Measurements from ENCODE around the gene YBX1.

The YBX1 gene

DNA sequence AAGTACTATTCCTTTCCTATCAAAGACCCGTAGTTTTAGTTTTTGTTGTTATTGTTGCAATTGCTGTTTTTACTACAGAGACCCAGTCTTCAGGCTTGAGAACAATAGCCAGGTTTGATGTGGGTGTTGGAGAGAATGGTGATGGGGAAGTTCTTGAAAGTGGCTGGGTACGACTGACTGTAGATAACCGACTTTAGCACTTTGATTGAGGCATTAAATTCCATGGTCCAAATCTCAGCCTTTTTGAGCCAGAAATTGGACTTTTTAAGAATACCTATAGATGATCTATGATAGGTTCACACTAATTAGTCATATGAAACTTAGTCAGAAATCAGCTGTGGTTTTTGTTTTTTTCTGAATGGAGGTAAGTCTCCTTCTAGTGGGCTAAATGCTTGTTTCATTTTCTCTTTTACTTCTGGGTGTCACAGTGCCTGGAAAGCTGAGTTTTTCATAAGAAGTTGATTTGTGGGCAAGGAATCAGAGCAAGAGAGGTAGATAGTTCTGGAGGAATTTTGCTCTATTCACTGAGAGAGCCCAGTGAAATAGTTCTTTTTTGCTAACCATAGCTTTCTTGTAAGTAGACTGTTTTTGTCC is 21.2 kb upstream of the YBX1 start:
- DNase-seq (ENCODE audit: low spot score), result peak; percentile 45
- TF ChIP-seq, protein P1, sequence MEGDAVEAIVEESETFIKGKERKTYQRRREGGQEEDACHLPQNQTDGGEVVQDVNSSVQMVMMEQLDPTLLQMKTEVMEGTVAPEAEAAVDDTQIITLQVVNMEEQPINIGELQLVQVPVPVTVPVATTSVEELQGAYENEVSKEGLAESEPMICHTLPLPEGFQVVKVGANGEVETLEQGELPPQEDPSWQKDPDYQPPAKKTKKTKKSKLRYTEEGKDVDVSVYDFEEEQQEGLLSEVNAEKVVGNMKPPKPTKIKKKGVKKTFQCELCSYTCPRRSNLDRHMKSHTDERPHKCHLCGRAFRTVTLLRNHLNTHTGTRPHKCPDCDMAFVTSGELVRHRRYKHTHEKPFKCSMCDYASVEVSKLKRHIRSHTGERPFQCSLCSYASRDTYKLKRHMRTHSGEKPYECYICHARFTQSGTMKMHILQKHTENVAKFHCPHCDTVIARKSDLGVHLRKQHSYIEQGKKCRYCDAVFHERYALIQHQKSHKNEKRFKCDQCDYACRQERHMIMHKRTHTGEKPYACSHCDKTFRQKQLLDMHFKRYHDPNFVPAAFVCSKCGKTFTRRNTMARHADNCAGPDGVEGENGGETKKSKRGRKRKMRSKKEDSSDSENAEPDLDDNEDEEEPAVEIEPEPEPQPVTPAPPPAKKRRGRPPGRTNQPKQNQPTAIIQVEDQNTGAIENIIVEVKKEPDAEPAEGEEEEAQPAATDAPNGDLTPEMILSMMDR (IDR thresholded peaks at IDR 0.05; ENCODE audit: extremely low read depth, missing control alignments), result no peak

DNA sequence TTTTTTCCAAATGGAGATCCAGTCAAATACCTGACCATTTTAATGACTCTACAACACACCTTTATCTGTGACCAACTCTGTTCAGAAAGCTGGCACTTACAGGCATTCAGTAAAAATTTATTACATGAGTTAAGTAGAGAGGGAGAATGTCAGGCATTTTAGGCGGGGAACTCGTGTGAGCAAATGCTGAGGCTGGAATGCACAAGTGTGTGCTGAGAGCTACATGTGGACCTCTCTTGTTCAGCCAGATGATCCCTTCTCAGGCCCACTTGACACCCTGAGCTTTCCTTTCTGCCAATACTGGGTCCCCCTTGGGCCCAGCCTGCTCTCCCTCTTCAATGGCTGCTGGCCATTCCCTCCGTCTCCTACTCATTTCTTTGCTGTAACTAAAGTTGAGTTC is 12.3 kb upstream of the YBX1 start:
- TF ChIP-seq, protein P1 (IDR thresholded peaks at IDR 0.05; ENCODE audit: extremely low read depth, missing control alignments), result no peak
- no peak for DNase-seq (ENCODE audit: low spot score)

DNA sequence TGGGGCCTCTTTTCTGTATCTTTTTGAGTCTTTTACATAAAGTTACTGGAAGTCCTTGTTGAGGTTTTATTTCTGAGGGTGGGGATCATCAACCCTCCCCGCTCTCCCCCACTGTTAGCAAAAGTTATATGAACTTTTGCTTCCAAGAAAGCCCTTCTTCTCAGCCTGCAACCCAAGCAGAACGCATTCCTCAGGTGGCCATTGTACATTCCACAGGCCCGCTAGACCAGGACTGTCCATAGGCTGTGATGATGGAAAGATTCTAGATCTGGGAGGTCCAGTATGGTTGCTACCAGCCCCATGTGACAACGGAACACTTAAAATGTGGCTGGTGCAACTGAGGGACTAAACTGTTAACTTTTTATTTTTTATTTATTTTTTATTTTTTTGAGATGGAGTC is 11.8 kb upstream of the YBX1 start:
- TF ChIP-seq, protein P1 (IDR thresholded peaks at IDR 0.05; ENCODE audit: extremely low read depth, missing control alignments), result no peak
- no peak for DNase-seq (ENCODE audit: low spot score)

DNA sequence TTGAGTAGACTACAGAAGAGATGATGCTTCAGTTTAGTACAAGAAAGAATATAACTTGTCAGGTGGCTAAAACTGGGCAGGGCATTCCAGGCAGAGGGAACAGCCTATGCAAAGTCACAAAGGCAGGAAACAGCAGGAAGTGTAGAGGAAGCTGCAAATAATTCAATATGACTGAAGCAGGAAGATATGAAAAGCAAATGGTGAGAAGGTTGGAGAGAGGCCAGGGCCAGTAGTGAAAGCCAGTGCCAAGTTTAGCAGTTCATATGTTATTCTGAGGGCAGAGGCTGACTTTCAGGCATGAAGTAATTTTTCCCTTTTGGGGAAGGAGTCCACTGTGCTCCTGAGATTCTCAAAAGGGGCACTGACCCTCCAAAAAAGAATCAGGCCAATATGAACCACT is 8.0 kb upstream of the YBX1 start:
- no peak for DNase-seq (ENCODE audit: low spot score)
- TF ChIP-seq, protein P1 (IDR thresholded peaks at IDR 0.05; ENCODE audit: extremely low read depth, missing control alignments), result no peak

DNA sequence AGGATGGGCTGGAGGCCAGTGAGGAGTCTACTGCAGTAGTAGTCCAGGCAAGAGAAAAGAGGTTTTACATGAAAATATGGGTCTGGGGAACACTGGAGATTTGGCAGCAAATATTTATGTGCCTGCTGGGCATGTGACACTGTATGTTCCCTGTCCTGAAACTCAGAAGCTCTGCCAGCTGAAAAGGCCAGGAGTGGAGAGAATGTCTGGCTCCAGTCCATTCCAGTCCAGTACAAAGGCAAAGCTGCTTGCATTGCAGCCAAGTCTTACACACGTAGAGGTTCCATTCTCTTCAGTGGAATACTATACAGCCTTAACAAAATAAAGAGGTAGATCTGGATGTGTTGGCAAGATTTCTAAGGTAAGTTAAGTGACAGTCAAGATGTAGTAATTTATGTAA is 7.5 kb upstream of the YBX1 start:
- TF ChIP-seq, protein P1 (IDR thresholded peaks at IDR 0.05; ENCODE audit: extremely low read depth, missing control alignments), result no peak
- DNase-seq (ENCODE audit: low spot score), result no peak

DNA sequence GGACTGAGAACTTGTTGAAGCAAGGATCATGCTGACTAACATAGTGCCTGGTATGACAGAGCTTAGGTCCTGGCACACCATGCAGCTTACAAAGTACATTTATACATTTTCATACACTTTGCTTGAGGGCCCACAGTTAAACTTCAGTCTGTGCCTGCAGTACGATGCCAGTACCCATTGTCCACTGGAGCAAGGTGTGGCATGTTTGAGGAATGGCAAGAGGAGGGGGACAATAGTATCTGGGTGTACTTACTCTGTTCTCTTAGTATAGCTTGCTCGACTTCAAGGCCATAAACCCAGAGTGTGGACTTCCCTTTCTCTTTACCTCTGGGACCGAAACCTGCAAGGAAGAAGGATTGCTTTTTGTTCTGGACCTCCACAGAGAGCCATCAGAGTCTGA is 6.8 kb upstream of the YBX1 start:
- TF ChIP-seq, protein P1 (IDR thresholded peaks at IDR 0.05; ENCODE audit: extremely low read depth, missing control alignments), result no peak
- no peak for DNase-seq (ENCODE audit: low spot score)

DNA sequence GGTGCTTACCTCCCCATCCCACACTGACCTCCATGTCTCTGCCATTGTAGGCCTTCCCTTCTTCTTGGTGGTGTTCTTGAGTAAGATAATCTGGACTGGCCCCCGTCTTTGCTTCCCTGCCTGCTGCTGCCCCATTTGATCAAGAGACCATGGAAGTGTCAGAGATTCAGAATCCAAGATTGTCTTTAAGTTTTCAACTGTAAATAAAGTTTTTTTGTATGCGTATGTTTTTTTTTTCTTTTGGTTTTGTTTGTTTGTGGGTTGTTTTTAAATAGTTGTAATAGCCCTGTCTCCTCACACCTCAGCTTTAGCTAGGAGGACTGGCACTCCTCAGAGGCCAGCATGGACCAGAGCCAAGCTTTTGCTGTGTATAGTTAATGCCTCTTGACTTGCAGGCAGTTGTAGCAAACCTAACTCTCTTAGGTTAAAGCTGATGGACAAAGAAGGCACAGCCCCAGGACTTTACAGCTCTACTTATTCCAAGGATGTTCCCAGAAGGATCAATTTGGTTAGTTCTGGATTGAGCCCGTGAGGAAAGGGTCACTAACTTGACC is 5.6 kb upstream of the YBX1 start:
- no peak for DNase-seq (ENCODE audit: low spot score)
- TF ChIP-seq, protein P1 (IDR thresholded peaks at IDR 0.05; ENCODE audit: extremely low read depth, missing control alignments), result no peak
